Left ventricle myocardium inferior (tissue), 1 donor: Measurements from ENCODE around the gene PCDHGA1. TPM values are rescaled to one million over a fixed set of nuclear protein-coding genes. Genes with fewer than 3 reads are reported as not detected.
A peak's percentile ranks its signal among the peaks of the same experiment; 100 is the strongest.

Experiments used
- DNase-seq: peaks from one replicate; pipeline ENCODE4 v3.0.0-alpha.2; 2020
- H3K27ac ChIP-seq: fragments of 200-600 bp; replicated peaks from 2 replicates; pipeline ENCODE4 v1.8.0; 2021
- H3K27me3 ChIP-seq: fragments of 200-600 bp; 2 replicates; pipeline ENCODE4 v1.8.0; 2021; ENCODE audit warnings: low read depth
- H3K36me3 ChIP-seq: fragments of 200-600 bp; 2 replicates; pipeline ENCODE4 v1.8.0; 2021
- H3K4me1 ChIP-seq: fragments of 200-600 bp; 2 replicates; pipeline ENCODE4 v1.8.0; 2021
- H3K4me3 ChIP-seq: fragments of 200-600 bp; 2 replicates; pipeline ENCODE4 v1.8.0; 2021; ENCODE audit warnings: mild to moderate bottlenecking, moderate library complexity
- H3K9me3 ChIP-seq: fragments of 200-600 bp; replicated peaks from 2 replicates; pipeline ENCODE4 v1.8.0; 2021
- CTCF ChIP-seq: fragments of 200-600 bp; IDR thresholded peaks from 2 replicates; pipeline ENCODE4 v1.8.0; 2021; ENCODE audit warnings: antibody characterized with exemption, mild to moderate bottlenecking, borderline replicate concordance
- intact Hi-C: fragments of 100-400 bp; cut with micrococcal nuclease; formaldehyde crosslinking; loops from one replicate; pipeline ENCODE4 v1.11.0; 2022
- total RNA-seq: library from RNA; stranded (reverse); fragmentation: NEBNext Ultra II Directional; extraction: Animal tissue kit (Norgen Biotek cat#: 25700); gene quantifications from one replicate; pipeline ENCODE4 v1.2.1, GENCODE V29; 2021
- donor health status: DM: no; HTN: yes; CAD: no; lungs with severe emphysema.

The PCDHGA1 gene
- total RNA-seq, 1 donor from 2014 or later = 3.1 TPM

- Histone ChIP-seq H3K27ac (peak overlapping the region; percentile 90), H3K4me3 (peak overlapping the region; percentile 69), H3K36me3 (peaks cover 39% of the 10 kb centered on the region), H3K9me3 (no peaks in the 10 kb centered on the region), H3K4me1 (peaks cover 80% of the 10 kb centered on the region), H3K27me3 (no peaks in the 10 kb centered on the region)
- DNase-seq = no peak
- intact Hi-C loops = no loop called here
- no peak for TF ChIP-seq CTCF
These were observed 184.2 kb downstream of the PCDHGA1 start for GRCh38 chr5:141514330-141515133.

DNA sequence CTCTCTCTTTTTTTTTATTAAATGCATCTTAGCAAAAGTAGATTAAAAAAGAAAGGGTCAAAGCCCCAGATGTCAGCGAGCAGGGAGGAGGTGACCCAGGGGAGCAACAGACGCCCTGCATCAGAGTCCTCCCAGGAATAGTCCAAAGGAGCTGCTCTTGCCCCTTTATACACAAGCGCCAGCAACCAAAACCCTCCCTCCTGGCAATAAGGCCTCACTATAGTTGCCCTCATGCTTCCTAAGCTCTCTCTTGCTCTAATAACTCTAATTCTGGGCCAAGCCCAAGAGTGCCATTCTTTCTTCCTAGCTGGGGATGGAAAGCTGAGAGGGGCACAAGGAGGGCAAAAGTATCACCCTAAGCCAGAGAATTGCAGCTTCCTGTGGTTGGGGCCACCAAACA lies 184.8 kb downstream of the PCDHGA1 start:
- H3K4me3 ChIP-seq = no peak overlapping the region
- intact Hi-C loops = no loop called here
- H3K27me3 ChIP-seq = no peaks in the 10 kb centered on the region
- no peak for TF ChIP-seq CTCF
- no peak for DNase-seq
- H3K4me1 ChIP-seq = peaks cover 80% of the 10 kb centered on the region
- H3K36me3 ChIP-seq = peaks cover 33% of the 10 kb centered on the region
- peak overlapping the region; percentile 90 for H3K27ac ChIP-seq
- H3K9me3 ChIP-seq = no peaks in the 10 kb centered on the region

DNA sequence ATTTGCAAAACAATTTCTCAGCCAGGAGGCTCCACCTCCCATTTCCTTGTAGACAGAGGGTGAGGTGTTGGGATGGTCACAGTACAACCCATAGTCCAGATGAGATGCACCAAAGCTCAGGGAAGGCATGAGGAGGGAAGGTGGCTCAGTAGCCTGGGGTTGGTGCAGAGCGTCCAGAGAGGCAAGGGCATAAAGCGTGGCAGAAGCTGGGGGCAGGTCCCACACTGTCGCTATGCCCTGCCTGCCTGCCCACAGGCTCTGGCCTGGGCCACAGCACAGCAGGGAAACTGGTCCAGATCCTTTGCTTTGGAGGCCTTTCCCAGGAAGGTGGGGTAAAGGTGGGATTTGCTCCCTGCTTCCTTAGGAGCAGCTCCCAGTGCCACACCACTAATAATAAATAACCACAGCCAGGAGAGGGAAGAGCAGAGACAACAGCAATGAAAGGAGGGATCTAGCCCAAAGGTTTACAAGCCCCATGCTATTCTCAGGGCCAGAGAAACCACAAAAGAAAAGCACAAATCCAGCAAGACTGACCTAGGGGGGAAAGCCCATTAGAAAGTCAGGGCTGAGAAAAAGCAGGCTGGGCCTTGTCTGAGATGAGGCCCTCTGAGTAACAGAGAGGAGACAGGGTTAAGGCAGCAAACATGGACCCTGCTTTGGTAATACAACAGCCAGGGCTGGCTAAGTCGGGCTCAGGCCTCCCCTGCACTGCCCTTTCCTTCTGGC lies 185.8 kb downstream of the PCDHGA1 start:
- H3K27me3 ChIP-seq = no peaks in the 10 kb centered on the region
- no peak for DNase-seq
- H3K4me1 ChIP-seq = peaks cover 87% of the 10 kb centered on the region
- peaks cover 26% of the 10 kb centered on the region for H3K36me3 ChIP-seq
- no peak overlapping the region for H3K4me3 ChIP-seq
- H3K27ac ChIP-seq = peak overlapping the region; percentile 90
- intact Hi-C loops = no loop called here
- H3K9me3 ChIP-seq = no peaks in the 10 kb centered on the region
- no peak for TF ChIP-seq CTCF

DNA sequence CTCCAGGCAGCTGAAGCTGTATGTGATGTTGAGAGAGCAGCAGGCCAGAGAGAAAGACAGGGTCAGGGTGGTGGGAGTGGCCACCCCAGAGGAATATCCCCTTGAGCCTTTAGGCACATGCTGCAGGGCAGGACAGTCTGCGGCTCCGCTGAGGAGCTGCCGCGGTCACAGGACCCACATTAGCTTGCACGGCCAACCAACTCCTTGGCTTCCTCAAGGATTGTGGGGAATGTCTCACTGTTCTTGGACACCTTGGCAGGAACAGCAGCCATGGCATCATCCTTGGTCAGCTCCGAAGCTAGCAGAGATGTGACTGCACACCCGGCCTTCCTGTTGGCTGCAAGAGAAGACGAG lies 186.3 kb downstream of the PCDHGA1 start:
- no peaks in the 10 kb centered on the region for H3K27me3 ChIP-seq
- no peak for TF ChIP-seq CTCF
- H3K36me3 ChIP-seq = peaks cover 20% of the 10 kb centered on the region
- no peaks in the 10 kb centered on the region for H3K9me3 ChIP-seq
- peaks cover 93% of the 10 kb centered on the region for H3K4me1 ChIP-seq
- DNase-seq = no peak
- no peak overlapping the region for H3K4me3 ChIP-seq
- peak overlapping the region; percentile 90 for H3K27ac ChIP-seq
- intact Hi-C loops = no loop called here

DNA sequence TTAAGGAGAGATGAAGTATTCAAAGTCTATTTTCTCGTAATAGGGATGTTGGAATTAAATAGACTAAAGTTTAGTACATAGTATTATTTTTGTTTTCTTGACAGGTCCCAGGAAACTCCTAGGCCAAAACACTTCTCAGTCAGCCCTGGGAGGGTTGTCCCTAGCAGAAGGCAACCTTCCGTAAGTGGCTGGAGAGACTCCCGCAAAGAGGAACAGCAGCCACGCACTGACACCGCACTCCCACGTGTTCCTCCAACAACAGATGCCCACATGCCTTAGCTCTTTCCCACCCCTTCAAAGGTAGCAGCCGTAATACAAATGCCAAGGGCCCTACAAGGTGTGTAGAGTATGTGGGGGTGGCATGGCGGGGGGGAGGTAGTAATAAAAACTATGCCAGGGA lies 187.0 kb downstream of the PCDHGA1 start:
- TF ChIP-seq CTCF = no peak
- Histone ChIP-seq H3K27ac (peak overlapping the region; percentile 90), H3K27me3 (no peaks in the 10 kb centered on the region), H3K9me3 (no peaks in the 10 kb centered on the region), H3K4me3 (no peak overlapping the region), H3K36me3 (peaks cover 16% of the 10 kb centered on the region), H3K4me1 (peaks cover 95% of the 10 kb centered on the region)
- DNase-seq = no peak
- intact Hi-C loops = no loop called here
